SJSA1 (cell line): ENCODE measurements around the gene NRG3. TPM values are rescaled to one million over a fixed set of nuclear protein-coding genes. Genes with fewer than 3 reads are reported as not detected.

Experiments used
- DNase-seq, 2 experiments: peaks; one replicate each; pipeline ENCODE4 v3.0.0-alpha.2; 2015 to 2020; ENCODE audit warnings: low spot score in 2 of 2, low read depth in 1 of 2
- H3K27ac ChIP-seq: fragments of 250-450 bp; sonication (Bioruptor Pico); 2 replicates; pipeline ENCODE4 v1.5.1; 2020; ENCODE audit warnings: mild to moderate bottlenecking, moderate library complexity
- H3K27me3 ChIP-seq: fragments of 250-450 bp; sonication (Bioruptor Pico); replicated peaks from 2 replicates; pipeline ENCODE4 v1.5.1; 2020; ENCODE audit warnings: mild to moderate bottlenecking, moderate library complexity
- H3K36me3 ChIP-seq: fragments of 250-450 bp; sonication (Bioruptor Pico); 2 replicates; pipeline ENCODE4 v1.5.1; 2020; ENCODE audit warnings: mild to moderate bottlenecking
- H3K4me1 ChIP-seq: fragments of 250-450 bp; sonication (Bioruptor Pico); replicated peaks from 2 replicates; pipeline ENCODE4 v1.6.1; 2021; ENCODE audit warnings: mild to moderate bottlenecking
- H3K4me3 ChIP-seq: fragments of 250-450 bp; sonication (Bioruptor Pico); 2 replicates; pipeline ENCODE4 v1.5.1; 2020; ENCODE audit warnings: mild to moderate bottlenecking
- H3K9me3 ChIP-seq: fragments of 250-450 bp; sonication (Bioruptor Pico); replicated peaks from 2 replicates; pipeline ENCODE4 v1.5.1; 2020; ENCODE audit warnings: mild to moderate bottlenecking
- total RNA-seq: library from RNA; depleted of rRNA; stranded (reverse); fragments of >200 nt; shearing (Covaris generic); gene quantifications from 2 replicates; pipeline ENCODE4 v1.2.3, GENCODE V29; 2014

The NRG3 gene
- total RNA-seq, 1 experiment from 2014 or later: not detected

DNA sequence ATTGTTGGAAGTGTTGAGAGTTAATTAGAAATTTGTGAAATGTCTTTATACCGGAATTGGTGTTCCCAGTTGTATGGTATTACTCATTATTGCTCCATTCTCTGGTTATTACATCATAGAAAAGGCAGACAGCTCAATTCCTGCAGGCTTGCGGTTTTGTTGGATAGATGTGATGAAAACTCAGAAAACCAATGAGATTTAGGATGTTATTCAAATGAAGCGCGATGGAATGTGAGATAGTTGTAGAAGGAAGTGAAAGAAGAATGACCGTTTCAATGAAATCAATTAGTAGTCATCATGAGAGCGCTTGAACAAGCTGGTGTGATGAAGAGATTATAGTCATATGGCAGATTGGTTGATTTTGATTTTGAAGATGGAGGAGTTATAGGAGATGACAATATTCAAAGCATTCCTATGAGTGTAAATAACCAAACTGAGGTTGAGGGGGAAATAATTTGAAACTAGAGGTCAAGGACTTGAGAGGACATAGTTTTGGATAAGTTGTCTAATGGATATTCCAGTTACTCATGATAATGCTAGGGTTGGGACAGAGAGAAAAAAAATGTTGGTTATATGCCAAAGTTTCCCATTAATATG is 991.5 kb downstream of the NRG3 start:
- no peaks in the 10 kb centered on the region for H3K9me3 ChIP-seq
- H3K4me3 ChIP-seq: no peak overlapping the region
- no peak for DNase-seq
- no peak overlapping the region for H3K27ac ChIP-seq
- no peaks in the 10 kb centered on the region for H3K4me1 ChIP-seq
- H3K36me3 ChIP-seq: no peaks in the 10 kb centered on the region
- no peaks in the 10 kb centered on the region for H3K27me3 ChIP-seq

GRCh38 chr10:82867056-82867455 is 992.1 kb downstream of the NRG3 start:
- H3K9me3 ChIP-seq: no peaks in the 10 kb centered on the region
- H3K27me3 ChIP-seq: no peaks in the 10 kb centered on the region
- no peaks in the 10 kb centered on the region for H3K36me3 ChIP-seq
- H3K27ac ChIP-seq: no peak overlapping the region
- no peaks in the 10 kb centered on the region for H3K4me1 ChIP-seq
- no peak overlapping the region for H3K4me3 ChIP-seq
- no peak for DNase-seq

GRCh38 chr10:82874671-82875070 is 999.7 kb downstream of the NRG3 start:
- H3K27ac ChIP-seq: no peak overlapping the region
- DNase-seq: no peak
- no peaks in the 10 kb centered on the region for H3K9me3 ChIP-seq
- H3K36me3 ChIP-seq: no peaks in the 10 kb centered on the region
- H3K4me1 ChIP-seq: no peaks in the 10 kb centered on the region
- H3K4me3 ChIP-seq: no peak overlapping the region
- no peaks in the 10 kb centered on the region for H3K27me3 ChIP-seq

- Histone ChIP-seq H3K4me3 (no peak overlapping the region), H3K4me1 (no peaks in the 10 kb centered on the region), H3K27me3 (no peaks in the 10 kb centered on the region), H3K36me3 (no peaks in the 10 kb centered on the region), H3K27ac (no peak overlapping the region), H3K9me3 (no peaks in the 10 kb centered on the region)
- DNase-seq: no peak
Observed at GRCh38 chr10:82880776-82881290, 1005.8 kb downstream of the NRG3 start.

- no peak for DNase-seq
- Histone ChIP-seq H3K4me1 (no peaks in the 10 kb centered on the region), H3K27me3 (no peaks in the 10 kb centered on the region), H3K9me3 (no peaks in the 10 kb centered on the region), H3K4me3 (no peak overlapping the region), H3K36me3 (no peaks in the 10 kb centered on the region), H3K27ac (no peak overlapping the region)
Observed at GRCh38 chr10:82882722-82883121, 1007.7 kb downstream of the NRG3 start.

- DNase-seq: no peak
- no peak overlapping the region for H3K27ac ChIP-seq
Observed at GRCh38 chr10:82883603-82884002, 1008.6 kb downstream of the NRG3 start.

DNA sequence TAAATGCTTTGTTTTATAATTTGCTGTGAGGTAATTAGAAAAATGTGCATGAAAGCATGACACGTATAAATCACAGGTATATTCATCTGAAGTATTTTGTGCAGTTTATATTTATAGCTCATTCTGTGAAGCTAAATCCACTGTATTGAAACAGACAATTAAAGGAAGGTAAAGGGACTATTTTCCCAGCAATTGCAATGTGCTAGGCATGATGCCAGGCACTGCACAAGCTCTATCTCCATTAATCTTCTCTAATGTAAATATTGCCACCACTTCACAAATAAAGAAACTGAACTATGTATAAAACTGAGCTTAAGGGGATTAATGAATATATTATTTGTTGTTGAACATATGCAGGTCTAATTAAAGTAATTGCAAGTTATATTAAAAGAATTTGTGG is 1012.5 kb downstream of the NRG3 start:
- H3K36me3 ChIP-seq: no peaks in the 10 kb centered on the region
- H3K27me3 ChIP-seq: no peaks in the 10 kb centered on the region
- H3K4me1 ChIP-seq: no peaks in the 10 kb centered on the region
- H3K9me3 ChIP-seq: no peaks in the 10 kb centered on the region
- DNase-seq: no peak
- no peak overlapping the region for H3K4me3 ChIP-seq
- no peak overlapping the region for H3K27ac ChIP-seq

More at GRCh38 chr10:82883603-82884002, 1008.6 kb downstream of the NRG3 start:
- H3K27me3 ChIP-seq: no peaks in the 10 kb centered on the region
- H3K36me3 ChIP-seq: no peaks in the 10 kb centered on the region
- H3K4me3 ChIP-seq: no peak overlapping the region
- no peaks in the 10 kb centered on the region for H3K9me3 ChIP-seq
- H3K4me1 ChIP-seq: no peaks in the 10 kb centered on the region

DNA sequence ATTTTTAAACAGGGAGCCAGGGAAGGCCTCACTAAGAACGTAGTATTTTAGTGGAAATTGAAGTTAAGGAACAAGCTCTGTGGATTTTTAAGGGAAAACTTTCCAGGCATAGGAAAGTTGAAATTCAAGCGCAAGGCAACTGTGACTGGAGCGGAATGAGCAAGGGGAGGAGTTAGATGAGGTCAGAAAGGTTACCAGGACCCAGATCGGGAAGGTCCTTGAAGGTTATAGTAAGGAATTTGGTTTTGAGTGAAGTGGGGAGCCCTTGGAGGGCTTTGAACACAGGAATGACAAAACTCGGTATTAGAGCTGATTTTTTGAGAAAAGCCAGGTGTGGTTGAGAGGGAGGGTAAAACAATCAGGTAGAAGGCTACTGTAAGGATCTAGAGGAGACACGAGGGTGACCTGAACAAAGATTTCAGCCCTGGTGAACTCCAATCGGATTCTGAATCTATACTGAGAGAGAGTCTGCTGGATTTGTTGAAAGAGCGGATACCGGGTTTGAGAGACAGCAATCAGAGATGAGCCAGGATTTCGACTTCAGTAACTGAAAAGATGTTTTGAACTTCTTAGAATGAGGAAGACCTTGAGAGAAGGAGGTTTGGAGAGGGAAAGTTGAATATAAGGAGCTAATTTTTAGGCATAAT is 1013.9 kb downstream of the NRG3 start:
- H3K4me1 ChIP-seq: no peaks in the 10 kb centered on the region
- H3K36me3 ChIP-seq: no peaks in the 10 kb centered on the region
- H3K4me3 ChIP-seq: no peak overlapping the region

DNA sequence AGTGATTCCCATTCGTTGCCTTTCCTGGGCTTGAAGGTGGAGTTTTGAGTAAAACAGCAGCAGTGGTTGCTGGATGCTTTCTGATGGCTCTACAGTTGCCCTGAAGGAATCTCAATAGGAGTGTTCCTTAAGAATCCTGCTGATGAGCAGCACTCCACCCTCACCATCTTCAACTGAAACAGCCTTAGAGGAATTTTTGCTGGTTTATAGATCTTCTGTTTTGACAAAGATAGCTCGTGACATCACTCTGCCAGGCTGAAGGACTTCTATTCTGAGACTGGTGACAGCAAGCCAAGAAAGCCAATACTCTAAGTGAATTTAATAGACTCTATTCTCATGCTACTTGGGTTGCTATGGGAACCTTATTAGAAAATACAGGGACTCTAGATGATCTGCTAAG is 1014.7 kb downstream of the NRG3 start:
- Histone ChIP-seq H3K9me3 (no peaks in the 10 kb centered on the region), H3K27me3 (no peaks in the 10 kb centered on the region), H3K4me3 (no peak overlapping the region), H3K4me1 (no peaks in the 10 kb centered on the region), H3K27ac (no peak overlapping the region), H3K36me3 (no peaks in the 10 kb centered on the region)
- DNase-seq: no peak

More for the DNA sequence above, 1013.9 kb downstream of the NRG3 start:
- Histone ChIP-seq H3K27me3 (no peaks in the 10 kb centered on the region), H3K27ac (no peak overlapping the region), H3K9me3 (no peaks in the 10 kb centered on the region)
- DNase-seq: no peak

DNA sequence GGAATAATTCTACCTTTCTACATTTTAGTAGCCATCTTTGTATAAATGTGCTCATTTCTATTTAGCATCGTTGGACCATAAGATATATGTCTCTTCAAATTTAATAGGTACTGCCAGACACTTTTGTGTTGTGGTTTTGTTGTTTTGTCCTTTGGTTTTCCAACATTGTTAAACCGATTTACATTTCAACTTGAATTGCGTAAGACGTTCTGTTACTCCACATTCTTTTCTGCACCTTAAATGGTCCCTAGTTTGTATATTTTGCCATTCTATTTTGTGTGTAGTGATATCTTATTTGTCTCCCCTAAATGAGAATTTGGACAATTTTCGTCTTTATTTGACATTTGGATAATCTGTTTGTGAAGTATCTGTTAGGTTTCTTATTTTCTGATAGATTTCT is 1015.6 kb downstream of the NRG3 start:
- H3K4me1 ChIP-seq: no peaks in the 10 kb centered on the region
- H3K9me3 ChIP-seq: no peaks in the 10 kb centered on the region
- no peak overlapping the region for H3K27ac ChIP-seq
- no peaks in the 10 kb centered on the region for H3K27me3 ChIP-seq
- no peak overlapping the region for H3K4me3 ChIP-seq
- H3K36me3 ChIP-seq: no peaks in the 10 kb centered on the region
- no peak for DNase-seq

DNA sequence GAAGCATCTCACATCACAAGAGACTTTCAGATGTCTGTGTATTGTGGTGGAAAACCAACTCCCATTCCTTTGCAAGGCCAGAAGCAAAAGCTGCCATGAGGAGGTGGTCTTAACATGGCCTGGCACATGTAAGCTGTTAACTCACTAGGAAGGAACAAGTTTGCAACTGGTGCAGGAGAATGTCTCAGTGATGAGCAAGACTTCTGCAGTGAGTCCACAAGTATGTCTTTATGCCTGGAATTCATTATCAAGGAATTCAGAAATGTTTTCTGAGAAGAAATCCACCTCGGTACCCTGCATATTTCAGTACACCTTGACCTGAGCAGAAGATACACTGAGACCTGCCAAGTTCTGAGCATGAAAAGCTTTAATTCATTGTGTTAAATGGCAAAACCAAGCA is 1033.1 kb downstream of the NRG3 start:
- Histone ChIP-seq H3K36me3 (no peaks in the 10 kb centered on the region), H3K4me1 (no peaks in the 10 kb centered on the region), H3K27me3 (no peaks in the 10 kb centered on the region), H3K4me3 (no peak overlapping the region), H3K27ac (no peak overlapping the region), H3K9me3 (no peaks in the 10 kb centered on the region)
- no peak for DNase-seq

GRCh38 chr10:82908751-82909150 is 1033.8 kb downstream of the NRG3 start:
- no peaks in the 10 kb centered on the region for H3K36me3 ChIP-seq
- H3K9me3 ChIP-seq: no peaks in the 10 kb centered on the region
- no peak overlapping the region for H3K27ac ChIP-seq
- H3K27me3 ChIP-seq: no peaks in the 10 kb centered on the region
- H3K4me3 ChIP-seq: no peak overlapping the region
- no peak for DNase-seq
- H3K4me1 ChIP-seq: no peaks in the 10 kb centered on the region

DNA sequence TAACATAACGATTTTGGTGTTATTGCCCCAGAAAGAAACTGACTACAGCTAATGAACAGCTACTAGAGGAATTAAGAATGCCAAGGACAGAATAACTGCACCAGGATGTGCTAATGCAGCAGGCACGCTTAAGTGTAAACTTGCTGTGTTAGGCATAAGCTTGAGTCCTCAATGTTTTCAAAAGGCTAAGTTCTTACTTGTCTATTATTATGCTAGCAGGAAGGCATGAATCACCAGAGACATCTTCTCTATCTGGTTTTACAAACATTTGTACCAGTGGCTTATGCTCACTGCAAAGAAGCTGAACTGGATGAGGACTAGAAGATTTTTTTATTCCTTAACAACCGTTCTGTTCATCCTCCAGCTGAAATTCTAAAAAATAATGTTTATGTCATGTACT is 1035.3 kb downstream of the NRG3 start:
- H3K36me3 ChIP-seq: no peaks in the 10 kb centered on the region
- no peak for DNase-seq

DNA sequence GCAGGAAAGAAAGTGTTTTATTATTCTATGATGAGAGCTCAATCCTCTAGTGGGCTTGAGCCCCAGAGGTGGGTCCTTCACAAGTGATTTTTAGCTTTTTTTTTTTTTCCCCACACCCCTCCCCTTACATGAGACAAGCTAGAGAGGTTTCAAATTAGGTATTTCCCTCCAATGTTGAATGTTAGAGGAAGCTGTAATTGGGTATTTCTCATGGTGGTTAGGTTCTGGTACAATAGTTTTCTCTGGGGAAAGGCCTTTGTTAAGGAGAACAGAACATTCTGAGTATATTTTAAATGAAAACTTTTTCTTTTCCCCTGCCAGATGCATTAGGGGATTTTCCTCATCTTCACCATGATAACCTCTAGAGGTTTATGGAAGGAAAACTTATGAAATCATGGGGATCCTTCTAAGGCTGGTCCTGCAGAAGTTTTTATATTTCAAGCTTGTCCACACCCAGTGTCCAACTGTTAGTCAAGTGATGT is 1039.7 kb downstream of the NRG3 start:
- no peak overlapping the region for H3K27ac ChIP-seq
- no peak overlapping the region for H3K4me3 ChIP-seq
- H3K36me3 ChIP-seq: no peaks in the 10 kb centered on the region
- H3K9me3 ChIP-seq: no peaks in the 10 kb centered on the region
- no peaks in the 10 kb centered on the region for H3K27me3 ChIP-seq
- no peak for DNase-seq
- H3K4me1 ChIP-seq: no peaks in the 10 kb centered on the region

More for the DNA sequence above, 1035.3 kb downstream of the NRG3 start:
- Histone ChIP-seq H3K4me3 (no peak overlapping the region), H3K4me1 (no peaks in the 10 kb centered on the region), H3K27ac (no peak overlapping the region), H3K27me3 (no peaks in the 10 kb centered on the region), H3K9me3 (no peaks in the 10 kb centered on the region)
